HepG2 (cell line): ENCODE data around the gene FTCD. TPM values are rescaled to one million over a fixed set of nuclear protein-coding genes. Genes with fewer than 3 reads are reported as not detected.

Experiments
- ATAC-seq: fragments of 200-7000 bp; cut with Tn5 transposase; 3 replicates; pipeline ENCODE4 v1.9.1; 2020; ENCODE audit warnings: mild to moderate bottlenecking, moderate library complexity
- BruUV-seq: library from RNA; stranded (reverse); fragments of 400-500 nt; replicated peaks from 2 replicates; lab custom pipeline; 2021; lab: Mats Ljungman, UMichigan
- CTCF ChIA-PET: fragments of 300-600 bp; formaldehyde crosslinking; extraction: SDS; loops from one replicate; lab custom pipeline; 2021; ENCODE audit warnings: low total read pairs, inconsistent platforms, low intra/inter-chr PET ratio; lab: Yijun Ruan, JAX
- POLR2A ChIA-PET: fragments of 350-600 bp; sonication (Branson Sonifier 250); formaldehyde crosslinking; loops from one replicate; lab custom pipeline; 2020; ENCODE audit warnings: antibody characterized with exemption, inconsistent platforms; lab: Yijun Ruan, JAX
- DNase-seq: peaks from one replicate; pipeline ENCODE4 v3.0.0-alpha.2; 2015; ENCODE audit warnings: low spot score
- FAIRE-seq: peaks from 3 replicates; lab custom pipeline; 2011; peaks lifted over from hg19 to GRCh38; lab: Jason Lieb, UNC
- H2AFZ ChIP-seq: one replicate; pipeline ENCODE4 v1.6.1; 2011; ENCODE audit warnings: low read length, inconsistent platforms
- H3K27ac ChIP-seq: fragments of 300-600 bp; 3 replicates; pipeline ENCODE4 v1.8.0; 2011; ENCODE audit warnings: mixed run types, mild to moderate bottlenecking, mixed read lengths, low read length, inconsistent platforms; ENCODE audit not compliant: insufficient read depth; ENCODE audit errors: extremely low read length
- H3K27me3 ChIP-seq, 2 experiments: fragments of 200-600 bp in 1 of 2; 2 replicates in 1 of 2; 3 replicates in 1 of 2; pipeline versions ENCODE4 v1.6.0 to v1.8.0; 2011; ENCODE audit warnings: low read length in 2 of 2, mild to moderate bottlenecking in 2 of 2, moderate library complexity in 2 of 2, inconsistent platforms in 1 of 2; ENCODE audit not compliant: insufficient read depth in 2 of 2, control insufficient read depth in 1 of 2
- H3K36me3 ChIP-seq, 2 experiments: fragments of 200-600 bp in 1 of 2; replicated peaks in 1 of 2; 2 replicates in 1 of 2; 3 replicates in 1 of 2; pipeline versions ENCODE4 v1.5.1 to v1.8.0; 2011; ENCODE audit warnings: low read length in 2 of 2, inconsistent platforms in 1 of 2; ENCODE audit not compliant: insufficient read depth in 2 of 2, control insufficient read depth in 1 of 2
- H3K4me1 ChIP-seq: 2 replicates; pipeline ENCODE4 v1.5.1; 2012; ENCODE audit warnings: low read length, inconsistent platforms; ENCODE audit not compliant: insufficient read depth
- H3K4me2 ChIP-seq: 2 replicates; pipeline ENCODE4 v1.6.0; 2011; ENCODE audit warnings: low read depth, low read length, inconsistent platforms
- H3K4me3 ChIP-seq, 3 experiments: fragments of 200-600 bp in 1 of 3; sonication (generic), shearing (Covaris generic) in 1 of 3; replicated peaks in 1 of 3; 2 replicates each; pipeline ENCODE4 v1.5.1; 2011 to 2016; ENCODE audit warnings: low read length in 3 of 3, inconsistent platforms in 2 of 3, low read depth in 2 of 3, mild to moderate bottlenecking in 2 of 3, control low read depth in 1 of 3, mixed read lengths in 1 of 3; ENCODE audit not compliant: insufficient read depth in 1 of 3
- H3K79me2 ChIP-seq: one replicate; pipeline ENCODE4 v1.6.1; 2011; ENCODE audit warnings: low read length, inconsistent platforms; ENCODE audit not compliant: insufficient read depth
- H3K9ac ChIP-seq: 2 replicates; pipeline ENCODE4 v1.6.0; 2011; ENCODE audit warnings: mild to moderate bottlenecking, low read depth, low read length, inconsistent platforms; ENCODE audit not compliant: insufficient read depth
- H3K9me3 ChIP-seq: 2 replicates; pipeline ENCODE4 v1.5.1; 2012; ENCODE audit warnings: mild to moderate bottlenecking, low read length
- H4K20me1 ChIP-seq: 2 replicates; pipeline ENCODE4 v1.6.0; 2011; ENCODE audit warnings: inconsistent platforms, mild to moderate bottlenecking, low read length, moderate library complexity; ENCODE audit not compliant: insufficient read depth
- ARNT ChIP-seq: fragments of 450-650 bp; IDR thresholded peaks from 2 replicates; pipeline ENCODE4 v1.6.1; 2017
- CBX1 ChIP-seq: IDR thresholded peaks from one replicate; pipeline ENCODE4 v1.6.1; 2016; ENCODE audit warnings: antibody characterized with exemption, low read depth
- CENPT ChIP-seq: sonication (generic); formaldehyde crosslinking; IDR thresholded peaks from 2 replicates; pipeline ENCODE4 v1.8.0; 2022; ENCODE audit warnings: low read depth, mild to moderate bottlenecking, moderate library complexity, missing genetic modification reagents
- IKZF4 ChIP-seq: sonication (generic); formaldehyde crosslinking; IDR thresholded peaks from 2 replicates; pipeline ENCODE4 v1.5.1; 2020; ENCODE audit warnings: borderline replicate concordance, mild to moderate bottlenecking, low read depth, missing genetic modification reagents; ENCODE audit errors: not compliant biosample characterization
- MBNL3 ChIP-seq: fragments of 250-450 bp; sonication (Bioruptor Pico); conservative IDR thresholded peaks from 2 replicates; pipeline ENCODE4 v1.8.0; 2022; ENCODE audit warnings: mild to moderate bottlenecking, inconsistent platforms
- ONECUT2 ChIP-seq: sonication (generic); formaldehyde crosslinking; IDR thresholded peaks from 2 replicates; pipeline ENCODE4 v1.4.0; 2020; ENCODE audit warnings: missing genetic modification reagents
- SRSF1 ChIP-seq: fragments of 200-400 bp; formaldehyde crosslinking; optimal IDR thresholded peaks from 2 replicates; pipeline ENCODE3; 2017; ENCODE audit warnings: mild to moderate bottlenecking, low read depth, low read length, moderate library complexity
- ZBTB38 ChIP-seq: sonication (generic); formaldehyde crosslinking; IDR thresholded peaks from 2 replicates; pipeline ENCODE4 v1.5.1; 2020; ENCODE audit warnings: mild to moderate bottlenecking, missing genetic modification reagents
- ZFP36L1 ChIP-seq: sonication (generic); formaldehyde crosslinking; IDR thresholded peaks from 2 replicates; pipeline ENCODE4 v1.8.0; 2022; ENCODE audit warnings: mild to moderate bottlenecking, missing genetic modification reagents, moderate library complexity
- ZMYM2 ChIP-seq: sonication (generic); formaldehyde crosslinking; IDR thresholded peaks from 2 replicates; pipeline ENCODE4 v1.8.0; 2022; ENCODE audit warnings: mild to moderate bottlenecking, missing genetic modification reagents
- ZNF205 ChIP-seq: IDR thresholded peaks from 2 replicates; pipeline ENCODE4 v1.6.1; 2018; ENCODE audit warnings: missing biosample characterization, missing genetic modification reagents
- ZNF547 ChIP-seq: sonication (generic); formaldehyde crosslinking; IDR thresholded peaks from 2 replicates; pipeline ENCODE4 v1.5.1; 2020; ENCODE audit warnings: mild to moderate bottlenecking, missing genetic modification reagents
- ZNF564 ChIP-seq: sonication (generic); formaldehyde crosslinking; IDR thresholded peaks from 2 replicates; pipeline ENCODE4 v1.8.1; 2023; ENCODE audit warnings: mild to moderate bottlenecking, missing genetic modification reagents
- ZNF788 ChIP-seq: sonication (generic); formaldehyde crosslinking; IDR thresholded peaks from 2 replicates; pipeline ENCODE4 v1.5.0; 2020; ENCODE audit warnings: mild to moderate bottlenecking, missing genetic modification reagents, borderline replicate concordance
- ZNF839 ChIP-seq: sonication (generic); formaldehyde crosslinking; IDR thresholded peaks from 2 replicates; pipeline ENCODE4 v1.4.0; 2020; ENCODE audit warnings: missing genetic modification reagents, mild to moderate bottlenecking, borderline replicate concordance
- WGBS: methylation state at CpG from one replicate; pipeline ENCODE4 v1.1.6; 2017; ENCODE audit warnings: low lambda C conversion rate; 5-methylcytosine and 5-hydroxymethylcytosine counted together
- in situ Hi-C: cut with HindIII; loops from 2 replicates; pipeline ENCODE4 v1.10.0; 2017; ENCODE audit warnings: low pct_unique_long_range_greater_than_20kb; ENCODE audit not compliant: extremely low pct_ligation_motif_present
- intact Hi-C: fragments of 100-400 bp; cut with micrococcal nuclease; formaldehyde crosslinking; loops from one replicate; pipeline ENCODE4 v1.10.0; 2022; ENCODE audit not compliant: unreplicated experiment
- polyA plus RNA-seq, 8 experiments: library from polyadenylated mRNA; depleted of rRNA in 3 of 8; stranded (reverse) in 7 of 8; unstranded in 1 of 8; fragments of >200 nt; fragmentation: Illumina TruSeq in 4 of 8; extraction: Trizol in 4 of 8; gene quantifications; 2 replicates each; pipeline versions ENCODE4 v1.2.1 to v1.2.3, GENCODE V29; 2011 to 2016; ENCODE audit warnings: low read depth in 4 of 8, missing spikeins in 1 of 8, mixed read lengths in 1 of 8; ENCODE audit not compliant: insufficient read depth in 1 of 8
- total RNA-seq, 5 experiments: library from RNA; depleted of rRNA; stranded (reverse); fragments of >200 nt; fragmentation: Illumina TruSeq; extraction: Trizol; gene quantifications; 2 replicates each; pipeline ENCODE4 v1.2.3, GENCODE V29; 2016; ENCODE audit warnings: low read depth in 1 of 5
- TF ChIP-seq, protein P1 (sequence below): sonication (generic); formaldehyde crosslinking; IDR thresholded peaks from 2 replicates; pipeline ENCODE4 v1.8.0; 2022; ENCODE audit warnings: missing genetic modification reagents, mild to moderate bottlenecking, borderline replicate concordance
- TF ChIP-seq, protein P2 (sequence below): sonication (generic); formaldehyde crosslinking; conservative IDR thresholded peaks from 2 replicates; pipeline ENCODE4 v1.8.0; 2022; ENCODE audit warnings: missing genetic modification reagents
- TF ChIP-seq, protein P3 (sequence below): sonication (generic); formaldehyde crosslinking; IDR thresholded peaks from 2 replicates; pipeline ENCODE4 v1.8.1; 2022; ENCODE audit warnings: low read depth, mild to moderate bottlenecking, missing genetic modification reagents

The FTCD gene
- total and polyA plus RNA-seq, 2 of the 13 experiments (the other 11 are each of a cell fraction or from before 2014, with no cell fraction given) = 75.7 to 105 TPM

DNA sequence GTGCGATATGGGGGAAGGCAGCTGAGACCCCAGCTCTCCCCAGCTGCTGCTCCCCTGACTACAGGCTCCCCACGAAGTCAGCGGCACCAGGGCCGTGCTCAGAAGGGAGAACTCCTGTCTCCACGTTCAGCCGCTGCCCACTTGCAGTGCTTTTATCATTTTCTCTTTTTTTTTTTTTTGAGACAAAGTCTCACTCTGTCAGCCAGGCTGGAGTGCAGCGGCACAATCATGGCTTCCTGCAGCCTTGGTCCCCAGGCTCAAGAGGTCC, 933 bp upstream of the FTCD start:
- Histone ChIP-seq H3K27me3 (no peaks in the 10 kb centered on the region; a peak in 2 of 5 replicates), H3K36me3 (peaks cover 0 to 10% of the 10 kb centered on the region in 2 experiments; a peak in 1 of 5 replicates), H3K79me2 (peaks cover 23% of the 10 kb centered on the region), H3K27ac (peak overlapping the region; percentile 83), H3K4me2 (no peak overlapping the region), H3K4me3 (peak overlapping the region in 1 of 3 experiments; percentile 96; a peak in 1 of 6 replicates), H3K9ac (peak overlapping the region; percentile 86), H3K9me3 (no peaks in the 10 kb centered on the region), H2AFZ (no peak overlapping the region), H3K4me1 (peaks cover 40% of the 10 kb centered on the region), H4K20me1 (peaks cover 8% of the 10 kb centered on the region; the same call in 1 of the 2 replicates)
- intact Hi-C loops (loop anchor here (5.0 kb wide), 1 partner anchor 71 kb away; the partner anchor contains the start of gene LSS), in situ Hi-C loops (no loop called here)
- DNase-seq (no peak), ATAC-seq (no peak), FAIRE-seq (no peak)
- CTCF ChIA-PET = no interaction called here
- TF ChIP-seq SRSF1 (no peak), ZFP36L1 (no peak), ZNF564 (CRISPR knock-in tag) (no peak), ZBTB38 (CRISPR knock-in tag) (0 out of 2 replicates have a peak, but pooled peaks have one; percentile 7), ARNT (no peak), CENPT (0 out of 2 replicates have a peak, but pooled peaks have one; percentile 45), ZNF205 (CRISPR knock-in tag) (no peak), ONECUT2 (no peak), MBNL3 (CRISPR knock-in tag) (no peak), ZNF839 (CRISPR knock-in tag) (no peak), IKZF4 (CRISPR knock-in tag) (no peak), ZMYM2 (CRISPR knock-in tag) (no peak), ZNF788 (CRISPR knock-in tag) (no peak), CBX1 (no peak), ZNF547 (CRISPR knock-in tag) (no peak)
- TF ChIP-seq, protein P1, sequence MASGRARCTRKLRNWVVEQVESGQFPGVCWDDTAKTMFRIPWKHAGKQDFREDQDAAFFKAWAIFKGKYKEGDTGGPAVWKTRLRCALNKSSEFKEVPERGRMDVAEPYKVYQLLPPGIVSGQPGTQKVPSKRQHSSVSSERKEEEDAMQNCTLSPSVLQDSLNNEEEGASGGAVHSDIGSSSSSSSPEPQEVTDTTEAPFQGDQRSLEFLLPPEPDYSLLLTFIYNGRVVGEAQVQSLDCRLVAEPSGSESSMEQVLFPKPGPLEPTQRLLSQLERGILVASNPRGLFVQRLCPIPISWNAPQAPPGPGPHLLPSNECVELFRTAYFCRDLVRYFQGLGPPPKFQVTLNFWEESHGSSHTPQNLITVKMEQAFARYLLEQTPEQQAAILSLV = no peak
- TF ChIP-seq, protein P2, sequence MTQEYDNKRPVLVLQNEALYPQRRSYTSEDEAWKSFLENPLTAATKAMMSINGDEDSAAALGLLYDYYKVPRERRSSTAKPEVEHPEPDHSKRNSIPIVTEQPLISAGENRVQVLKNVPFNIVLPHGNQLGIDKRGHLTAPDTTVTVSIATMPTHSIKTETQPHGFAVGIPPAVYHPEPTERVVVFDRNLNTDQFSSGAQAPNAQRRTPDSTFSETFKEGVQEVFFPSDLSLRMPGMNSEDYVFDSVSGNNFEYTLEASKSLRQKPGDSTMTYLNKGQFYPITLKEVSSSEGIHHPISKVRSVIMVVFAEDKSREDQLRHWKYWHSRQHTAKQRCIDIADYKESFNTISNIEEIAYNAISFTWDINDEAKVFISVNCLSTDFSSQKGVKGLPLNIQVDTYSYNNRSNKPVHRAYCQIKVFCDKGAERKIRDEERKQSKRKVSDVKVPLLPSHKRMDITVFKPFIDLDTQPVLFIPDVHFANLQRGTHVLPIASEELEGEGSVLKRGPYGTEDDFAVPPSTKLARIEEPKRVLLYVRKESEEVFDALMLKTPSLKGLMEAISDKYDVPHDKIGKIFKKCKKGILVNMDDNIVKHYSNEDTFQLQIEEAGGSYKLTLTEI (CRISPR knock-in tag) = no peak
- TF ChIP-seq, protein P3, sequence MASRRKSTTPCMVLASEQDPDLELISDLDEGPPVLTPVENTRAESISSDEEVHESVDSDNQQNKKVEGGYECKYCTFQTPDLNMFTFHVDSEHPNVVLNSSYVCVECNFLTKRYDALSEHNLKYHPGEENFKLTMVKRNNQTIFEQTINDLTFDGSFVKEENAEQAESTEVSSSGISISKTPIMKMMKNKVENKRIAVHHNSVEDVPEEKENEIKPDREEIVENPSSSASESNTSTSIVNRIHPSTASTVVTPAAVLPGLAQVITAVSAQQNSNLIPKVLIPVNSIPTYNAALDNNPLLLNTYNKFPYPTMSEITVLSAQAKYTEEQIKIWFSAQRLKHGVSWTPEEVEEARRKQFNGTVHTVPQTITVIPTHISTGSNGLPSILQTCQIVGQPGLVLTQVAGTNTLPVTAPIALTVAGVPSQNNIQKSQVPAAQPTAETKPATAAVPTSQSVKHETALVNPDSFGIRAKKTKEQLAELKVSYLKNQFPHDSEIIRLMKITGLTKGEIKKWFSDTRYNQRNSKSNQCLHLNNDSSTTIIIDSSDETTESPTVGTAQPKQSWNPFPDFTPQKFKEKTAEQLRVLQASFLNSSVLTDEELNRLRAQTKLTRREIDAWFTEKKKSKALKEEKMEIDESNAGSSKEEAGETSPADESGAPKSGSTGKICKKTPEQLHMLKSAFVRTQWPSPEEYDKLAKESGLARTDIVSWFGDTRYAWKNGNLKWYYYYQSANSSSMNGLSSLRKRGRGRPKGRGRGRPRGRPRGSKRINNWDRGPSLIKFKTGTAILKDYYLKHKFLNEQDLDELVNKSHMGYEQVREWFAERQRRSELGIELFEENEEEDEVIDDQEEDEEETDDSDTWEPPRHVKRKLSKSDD (CRISPR knock-in tag) = peak; percentile 61; the same call in 1 of the 2 replicates
- POLR2A ChIA-PET = interaction anchor here (1.7 kb wide), 1 partner anchor 13 kb away, joined by 10 read pairs; no protein-coding TSS in a partner anchor
- 89% methylated on average over 7 of the region's 7 CpGs for WGBS
- BruUV-seq = no TSS peak
